PC-9 (cell line): ENCODE measurements around the gene RIOX2. TPM values are rescaled to one million over a fixed set of nuclear protein-coding genes. Genes with fewer than 3 reads are reported as not detected.
A peak's percentile ranks its signal among the peaks of the same experiment; 100 is the strongest.

Experiments
- BruUV-seq: library from RNA; stranded (reverse); fragments of 400-500 nt; replicated peaks from 2 replicates; lab custom pipeline; 2021; lab: Mats Ljungman, UMichigan
- CTCF ChIA-PET: fragments of 300-600 bp; sonication (Branson Sonifier 250); formaldehyde crosslinking; loops from one replicate; lab custom pipeline; 2022; ENCODE audit warnings: antibody characterized with exemption; lab: Charles Lee
- POLR2A ChIA-PET: fragments of 300-600 bp; sonication (Branson Sonifier 250); formaldehyde crosslinking; loops from one replicate; lab custom pipeline; 2022; ENCODE audit warnings: antibody characterized with exemption; ENCODE audit not compliant: unreplicated experiment; lab: Charles Lee
- DNase-seq, 2 experiments: peaks; one replicate each; pipeline versions ENCODE4 v3.0.0 to v3.0.0-alpha.2; 2015 to 2022; ENCODE audit warnings: mixed read lengths in 1 of 2
- H2AFZ ChIP-seq: fragments of 200-600 bp; sonication (generic); 2 replicates; pipeline ENCODE4 v1.8.1; 2017; ENCODE audit warnings: antibody characterized with exemption
- H3F3A ChIP-seq: fragments of 200-600 bp; sonication (generic); 2 replicates; pipeline ENCODE4 v1.8.1; 2017; ENCODE audit warnings: antibody characterized with exemption, mild to moderate bottlenecking, low read depth; ENCODE audit not compliant: insufficient read depth
- H3K27ac ChIP-seq: fragments of 200-600 bp; sonication (generic); 2 replicates; pipeline ENCODE4 v1.6.1; 2016; ENCODE audit warnings: mixed run types
- H3K27me3 ChIP-seq: fragments of 200-600 bp; sonication (generic); 2 replicates; pipeline ENCODE4 v1.6.1; 2016; ENCODE audit warnings: low read depth, mixed run types; ENCODE audit not compliant: insufficient read depth
- H3K36me3 ChIP-seq: fragments of 200-600 bp; sonication (generic); 2 replicates; pipeline ENCODE4 v1.6.1; 2016; ENCODE audit warnings: low read depth, mixed run types
- H3K4me1 ChIP-seq: fragments of 200-600 bp; sonication (generic); replicated peaks from 2 replicates; pipeline ENCODE4 v1.6.1; 2016; ENCODE audit warnings: mixed run types; ENCODE audit not compliant: insufficient read depth
- H3K4me2 ChIP-seq: fragments of 200-600 bp; sonication (generic); 2 replicates; pipeline ENCODE4 v1.6.1; 2017; ENCODE audit warnings: mixed run types
- H3K4me3 ChIP-seq: fragments of 200-600 bp; sonication (generic); 2 replicates; pipeline ENCODE4 v1.6.1; 2016; ENCODE audit warnings: mixed run types
- H3K79me2 ChIP-seq: fragments of 200-600 bp; sonication (generic); 2 replicates; pipeline ENCODE4 v1.6.1; 2017; ENCODE audit warnings: low read depth, mixed run types
- H3K9me2 ChIP-seq: fragments of 200-600 bp; sonication (generic); 2 replicates; pipeline ENCODE4 v1.8.1; 2017; ENCODE audit warnings: mild to moderate bottlenecking; ENCODE audit not compliant: insufficient read depth
- H3K9me3 ChIP-seq: fragments of 200-600 bp; sonication (generic); 2 replicates; pipeline ENCODE4 v1.8.1; 2016; ENCODE audit warnings: low read depth; ENCODE audit not compliant: insufficient read depth
- H4K20me1 ChIP-seq: fragments of 200-600 bp; sonication (generic); 2 replicates; pipeline ENCODE4 v1.8.1; 2017; ENCODE audit not compliant: insufficient read depth
- CTCF ChIP-seq: fragments of 200-600 bp; sonication (generic); conservative IDR thresholded peaks from 2 replicates; pipeline ENCODE4 v1.6.1; 2017; ENCODE audit warnings: mixed run types, antibody characterized with exemption, mild to moderate bottlenecking, moderate library complexity
- EZH2 ChIP-seq: fragments of 200-600 bp; sonication (generic); IDR thresholded peaks from 2 replicates; pipeline ENCODE4 v1.8.0; 2017; ENCODE audit warnings: antibody characterized with exemption, low read depth
- intact Hi-C: fragments of 100-400 bp; cut with micrococcal nuclease; formaldehyde crosslinking; loops from one replicate; pipeline ENCODE4 v1.10.0; 2022; ENCODE audit not compliant: unreplicated experiment
- total RNA-seq: library from RNA; stranded (reverse); gene quantifications from 2 replicates; pipeline ENCODE4 v1.2.3, GENCODE V29; 2021

The RIOX2 gene
- total RNA-seq, 1 experiment from 2014 or later: 33.1 TPM

DNA sequence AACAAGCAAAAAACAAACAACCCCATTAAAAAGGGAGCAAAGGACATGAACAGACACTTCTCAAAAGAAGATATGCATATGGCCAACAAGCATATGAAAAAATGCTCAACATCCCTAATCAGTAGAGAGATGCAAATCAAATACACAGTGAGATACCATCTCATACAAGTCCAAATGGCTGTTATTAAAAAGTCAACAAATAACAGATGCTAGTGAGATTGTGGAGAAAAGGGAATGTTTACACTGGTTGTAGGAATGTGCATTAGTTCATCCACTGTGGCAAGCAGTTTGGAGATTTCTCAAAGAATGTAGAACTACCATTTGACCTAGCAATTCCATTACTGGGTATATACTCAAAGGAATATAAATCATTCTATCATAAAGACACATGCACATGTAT, 44.5 kb downstream of the RIOX2 start:
- Histone ChIP-seq H3K79me2 (no peaks in the 10 kb centered on the region), H4K20me1 (no peaks in the 10 kb centered on the region), H3K4me3 (no peak overlapping the region), H3F3A (no peaks in the 10 kb centered on the region), H3K4me2 (no peak overlapping the region), H3K36me3 (no peaks in the 10 kb centered on the region), H3K9me3 (no peaks in the 10 kb centered on the region), H3K27ac (no peak overlapping the region), H3K4me1 (0 out of 2 replicates have a peak, but pooled peaks cover 5% of the 10 kb centered on the region), H3K27me3 (no peaks in the 10 kb centered on the region), H2AFZ (no peak overlapping the region), H3K9me2 (no peaks in the 10 kb centered on the region)
- POLR2A ChIA-PET: no interaction called here
- intact Hi-C loops: no loop called here
- DNase-seq: peak in 1 of 2 experiments; percentile 76
- BruUV-seq: no TSS peak
- no peak for TF ChIP-seq EZH2
- TF ChIP-seq CTCF: no peak
- CTCF ChIA-PET: no interaction called here

- POLR2A ChIA-PET: no interaction called here
- Histone ChIP-seq H3K9me3 (no peaks in the 10 kb centered on the region), H3K4me3 (no peak overlapping the region), H3K9me2 (no peaks in the 10 kb centered on the region), H3K27ac (no peak overlapping the region), H3K27me3 (no peaks in the 10 kb centered on the region), H2AFZ (no peak overlapping the region), H3F3A (peaks cover 17% of the 10 kb centered on the region; the same call in 1 of the 2 replicates), H3K79me2 (no peaks in the 10 kb centered on the region), H3K36me3 (0 out of 2 replicates have a peak, but pooled peaks cover 6% of the 10 kb centered on the region), H3K4me1 (peaks cover 18% of the 10 kb centered on the region), H3K4me2 (no peak overlapping the region), H4K20me1 (no peaks in the 10 kb centered on the region)
- DNase-seq: peak in 1 of 2 experiments; percentile 44
- no peak for TF ChIP-seq CTCF
- TF ChIP-seq EZH2: no peak
- CTCF ChIA-PET: no interaction called here
- BruUV-seq: no TSS peak
- intact Hi-C loops: loop anchor here (5.0 kb wide), 1 partner anchor 96 kb away; the partner anchor contains the start of gene CRYBG3
Measured at GRCh38 chr3:97917813-97918536, 54.3 kb downstream of the RIOX2 start.

DNA sequence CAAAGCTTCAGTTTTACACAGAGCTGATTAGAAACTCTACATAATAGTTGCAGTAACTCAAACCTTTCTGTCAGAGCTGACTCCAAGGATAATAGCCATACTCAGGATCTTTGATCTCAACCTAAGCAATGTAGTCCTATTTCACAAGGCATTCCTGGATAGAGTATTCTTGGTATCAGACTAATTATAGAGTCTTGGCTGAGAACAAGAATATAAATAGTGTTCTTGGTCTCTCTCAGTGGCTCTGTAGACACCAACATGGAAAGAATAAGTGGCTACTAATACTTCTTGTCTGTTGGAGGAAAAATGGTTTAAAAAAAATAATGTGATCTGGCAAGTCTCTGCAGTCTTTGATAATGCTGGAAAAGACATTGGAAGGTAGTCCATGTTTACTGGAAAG, 55.7 kb downstream of the RIOX2 start:
- peaks cover 17% of the 10 kb centered on the region; the same call in 1 of the 2 replicates for H3F3A ChIP-seq
- CTCF ChIA-PET: no interaction called here
- H3K27ac ChIP-seq: no peak overlapping the region
- 0 out of 2 replicates have a peak, but pooled peaks cover 6% of the 10 kb centered on the region for H3K36me3 ChIP-seq
- no peak for DNase-seq
- H3K27me3 ChIP-seq: no peaks in the 10 kb centered on the region
- no peak overlapping the region for H2AFZ ChIP-seq
- H3K4me1 ChIP-seq: peaks cover 18% of the 10 kb centered on the region
- POLR2A ChIA-PET: no interaction called here
- TF ChIP-seq CTCF (no peak), EZH2 (no peak)
- no peak overlapping the region for H3K4me2 ChIP-seq
- no peak overlapping the region for H3K4me3 ChIP-seq
- intact Hi-C loops: loop anchor here (5.0 kb wide), 1 partner anchor 94 kb away; the partner anchor contains the start of gene CRYBG3
- no peaks in the 10 kb centered on the region for H3K9me2 ChIP-seq
- BruUV-seq: no TSS peak
- no peaks in the 10 kb centered on the region for H3K79me2 ChIP-seq
- H3K9me3 ChIP-seq: no peaks in the 10 kb centered on the region
- no peaks in the 10 kb centered on the region for H4K20me1 ChIP-seq
